Stimulated activated CD8-positive, alpha-beta memory T cell treated with anti-CD3 and anti-CD28 coated beads, Interleukin-12 subunit alpha, Interleukin-12 subunit beta, amount 100 ng/mL, for 4 hours (primary cell): ENCODE measurements around the gene PRSS38.
"Not testable (repeated sequence)": the region's sequence is repeated elsewhere in the genome, so short reads cannot be mapped to it uniquely, and the experiment has no call there.

Source experiments
- DNase-seq: peaks from one replicate; pipeline ENCODE4 v3.0.0-alpha.2; 2020; ENCODE audit warnings: low read depth

PRSS38 gene

DNA sequence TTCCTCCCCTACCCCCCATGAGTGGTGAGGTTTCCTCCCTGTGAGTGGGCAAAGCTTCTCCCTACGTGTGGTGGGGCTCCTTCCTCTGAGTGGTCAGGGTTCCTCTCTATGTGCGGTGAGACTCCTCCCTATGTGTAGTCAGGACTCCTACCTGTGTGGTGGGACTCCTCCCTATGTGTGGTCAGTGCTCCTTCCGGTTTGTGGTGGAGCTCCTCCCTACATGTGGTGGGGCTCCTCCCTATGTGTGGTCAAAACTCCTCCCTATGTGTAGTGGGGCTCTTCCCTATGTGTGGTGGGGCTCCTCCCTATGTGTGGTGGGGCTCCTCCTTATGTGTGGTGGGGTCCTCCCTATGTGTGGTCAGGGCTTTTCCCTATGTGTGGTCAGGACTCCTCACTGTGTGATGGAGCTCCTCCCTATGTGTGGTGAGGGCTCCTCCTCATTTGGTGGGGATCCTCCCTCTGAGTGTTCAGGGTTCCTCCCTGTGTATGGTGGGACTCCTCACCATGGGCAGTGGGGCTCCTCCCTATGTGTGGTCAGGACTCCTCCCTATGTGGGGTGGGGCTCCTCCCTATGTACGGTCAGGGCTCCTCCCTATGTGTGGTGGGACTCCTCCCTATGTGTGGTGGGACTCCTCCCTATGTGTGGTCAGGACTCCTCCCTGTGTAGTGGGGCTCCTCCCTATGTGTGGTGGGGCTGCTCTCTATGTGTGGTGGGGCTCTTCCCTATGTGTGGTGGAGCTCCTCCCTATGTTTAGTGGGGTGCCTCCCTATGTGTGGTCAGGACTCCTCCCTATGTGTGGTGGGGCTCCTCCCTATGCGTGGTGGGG lies 29.1 kb downstream of the PRSS38 start:
- no peak for DNase-seq

DNA sequence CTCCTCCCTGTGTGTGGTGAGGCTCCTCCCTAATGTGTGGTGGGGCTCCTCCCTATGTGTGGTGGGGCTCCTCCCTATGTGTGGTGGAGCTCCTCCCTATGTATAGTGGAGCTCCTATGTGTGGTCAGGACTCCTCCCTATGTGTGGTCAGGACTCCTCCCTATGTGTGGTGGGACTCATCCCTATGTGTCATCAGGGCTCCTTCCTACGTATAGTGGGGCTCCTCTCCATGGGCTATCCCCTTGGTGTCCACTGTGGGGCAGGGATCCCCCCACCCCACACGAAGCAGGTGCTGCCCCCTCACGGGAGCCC lies 29.6 kb downstream of the PRSS38 start:
- no peak for DNase-seq

DNA sequence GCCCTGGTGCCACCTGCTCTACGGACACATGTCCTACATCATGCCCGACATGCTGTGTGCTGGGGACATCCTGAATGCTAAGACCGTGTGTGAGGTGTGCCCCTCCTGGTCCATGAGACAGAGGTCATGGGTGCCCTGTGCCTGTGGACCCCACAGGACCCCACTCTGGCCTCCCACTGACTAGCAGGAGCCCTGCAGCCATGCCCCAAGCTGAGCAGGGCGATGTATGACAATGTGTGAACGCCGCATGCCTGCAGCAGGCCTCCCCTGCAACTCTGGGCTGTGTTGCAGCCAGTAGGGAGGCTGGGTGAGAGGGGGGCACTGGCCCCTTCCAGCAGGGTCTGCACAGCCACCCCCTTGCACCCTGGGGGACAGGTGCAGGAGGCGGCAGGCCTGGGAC lies 30.0 kb downstream of the PRSS38 start:
- DNase-seq: no peak

DNA sequence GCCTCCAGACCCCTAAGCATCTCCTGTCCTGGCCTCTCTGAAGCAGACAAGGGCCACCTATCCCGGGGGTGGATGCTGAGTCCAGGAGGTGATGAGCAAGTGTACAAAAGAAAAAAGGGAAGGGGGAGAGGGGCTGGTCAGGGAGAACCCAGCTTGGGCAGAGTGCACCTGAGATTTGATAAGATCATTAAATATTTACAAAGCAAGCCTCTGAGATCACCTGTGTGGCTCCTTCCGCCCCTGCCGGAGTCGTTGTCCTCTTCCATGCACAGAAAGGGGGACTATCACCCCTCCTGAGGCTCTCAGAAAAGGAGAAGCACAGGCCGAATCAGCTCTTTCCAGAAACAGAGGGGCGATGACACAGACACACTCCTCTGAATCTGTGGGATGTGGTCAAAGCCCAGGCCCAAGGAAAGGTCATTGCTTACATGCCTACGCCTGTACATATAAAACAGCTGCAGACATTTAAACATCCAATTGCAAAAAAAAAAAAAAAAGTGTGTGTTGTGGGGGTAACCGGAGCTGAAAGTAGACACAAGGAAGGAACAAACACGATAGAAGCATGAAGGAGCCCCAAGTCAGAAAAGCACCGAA lies 30.9 kb downstream of the PRSS38 start:
- DNase-seq: no peak

DNA sequence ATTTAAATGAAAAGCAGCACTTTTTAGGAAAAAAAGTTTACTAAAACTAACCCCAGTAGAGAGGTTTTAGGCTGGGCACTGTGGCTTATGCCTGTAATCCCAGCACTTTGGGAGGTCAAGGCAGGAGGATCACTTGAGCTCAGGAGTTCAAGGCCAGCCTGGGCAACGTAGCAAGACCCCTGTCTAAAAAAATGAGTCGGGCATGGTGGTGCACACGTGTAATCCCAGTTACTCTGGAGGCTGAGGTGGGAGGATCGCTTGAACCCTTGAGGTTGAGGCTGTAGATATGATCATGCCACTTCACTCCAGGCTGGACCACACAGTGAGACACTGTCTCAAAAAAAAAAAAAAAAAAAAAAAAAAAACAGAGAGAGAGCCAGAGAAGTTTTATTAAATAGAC lies 31.6 kb downstream of the PRSS38 start:
- not testable (repeated sequence) for DNase-seq

DNA sequence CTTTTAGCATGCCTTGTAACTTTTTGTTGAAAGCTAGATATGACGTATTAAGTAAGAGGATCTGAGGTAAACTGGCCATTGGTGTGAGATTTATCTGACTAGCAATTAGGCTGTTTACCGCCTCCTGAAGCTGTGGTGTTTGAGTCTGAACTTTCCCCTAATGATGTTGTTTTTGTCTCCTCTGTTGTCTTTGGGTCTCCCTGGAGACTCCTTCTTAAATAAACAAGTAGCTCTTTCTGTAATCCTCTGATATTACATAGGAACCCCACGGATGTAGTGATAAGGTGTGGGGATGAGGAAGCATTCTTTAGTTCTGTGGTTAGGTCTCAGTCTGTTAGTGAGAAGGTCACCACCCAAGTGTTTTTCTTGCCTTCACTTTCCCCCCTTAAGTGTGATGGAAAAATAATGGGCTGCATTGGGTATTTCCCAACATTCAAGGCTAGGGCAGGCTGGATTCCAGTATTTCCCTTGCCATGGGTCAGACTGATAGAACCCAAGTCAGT lies 33.0 kb downstream of the PRSS38 start:
- DNase-seq: no peak

DNA sequence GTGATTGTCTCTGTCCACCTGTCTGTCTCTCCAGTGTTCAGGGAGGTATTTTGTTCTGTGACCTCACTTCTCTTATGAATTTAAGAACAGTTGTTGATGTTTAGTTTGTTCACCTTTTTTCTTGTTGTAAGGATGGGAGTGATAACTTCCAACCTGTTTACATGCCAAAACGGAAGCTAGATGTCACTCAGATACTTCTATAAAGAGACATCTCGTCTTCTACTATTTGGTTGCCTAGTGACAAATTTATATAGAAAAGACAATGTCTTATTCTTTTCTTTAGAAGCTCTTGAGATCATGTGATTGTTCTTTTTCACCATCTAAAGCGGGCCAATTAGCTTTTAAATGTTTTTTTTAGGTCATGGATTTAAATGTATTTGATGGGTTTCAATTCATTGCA lies 33.8 kb downstream of the PRSS38 start:
- no peak for DNase-seq

DNA sequence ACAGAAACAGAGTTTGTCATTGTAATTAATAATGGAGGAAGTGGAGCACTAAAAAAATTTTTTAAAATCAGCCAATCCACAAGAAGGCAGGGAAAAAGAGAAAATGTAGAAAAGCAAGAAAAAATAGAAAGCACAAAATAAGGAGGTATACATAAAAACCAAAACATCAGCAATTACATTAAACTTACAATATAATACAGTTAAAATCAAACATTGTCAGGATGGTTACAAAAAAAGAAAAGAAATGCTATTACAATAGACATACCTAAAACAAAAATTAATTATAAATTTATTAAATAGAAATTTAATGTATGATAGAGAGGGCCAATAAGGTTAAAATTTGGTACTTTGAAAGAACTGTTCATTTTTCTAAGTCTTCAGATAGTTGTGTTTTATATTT lies 38.7 kb downstream of the PRSS38 start:
- DNase-seq: no peak

DNA sequence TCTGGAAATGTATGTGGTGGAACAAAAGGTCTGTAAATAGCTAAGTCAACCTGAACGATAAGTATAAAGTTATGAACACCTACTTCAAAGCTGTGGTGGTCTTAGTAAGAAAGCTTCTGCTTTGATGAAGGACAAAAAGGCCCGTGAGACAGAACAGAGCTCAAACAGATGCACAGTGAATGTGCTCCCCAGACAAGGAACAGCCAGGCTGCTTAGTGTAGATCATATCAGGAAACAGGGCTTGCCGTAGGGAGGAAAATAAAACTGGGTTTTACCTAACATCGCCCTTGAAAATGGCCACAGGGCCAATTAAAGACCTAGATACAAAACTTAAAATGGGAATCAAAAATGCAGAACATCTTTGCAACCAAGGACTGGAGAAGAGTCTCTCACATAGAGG lies 40.2 kb downstream of the PRSS38 start:
- no peak for DNase-seq

DNA sequence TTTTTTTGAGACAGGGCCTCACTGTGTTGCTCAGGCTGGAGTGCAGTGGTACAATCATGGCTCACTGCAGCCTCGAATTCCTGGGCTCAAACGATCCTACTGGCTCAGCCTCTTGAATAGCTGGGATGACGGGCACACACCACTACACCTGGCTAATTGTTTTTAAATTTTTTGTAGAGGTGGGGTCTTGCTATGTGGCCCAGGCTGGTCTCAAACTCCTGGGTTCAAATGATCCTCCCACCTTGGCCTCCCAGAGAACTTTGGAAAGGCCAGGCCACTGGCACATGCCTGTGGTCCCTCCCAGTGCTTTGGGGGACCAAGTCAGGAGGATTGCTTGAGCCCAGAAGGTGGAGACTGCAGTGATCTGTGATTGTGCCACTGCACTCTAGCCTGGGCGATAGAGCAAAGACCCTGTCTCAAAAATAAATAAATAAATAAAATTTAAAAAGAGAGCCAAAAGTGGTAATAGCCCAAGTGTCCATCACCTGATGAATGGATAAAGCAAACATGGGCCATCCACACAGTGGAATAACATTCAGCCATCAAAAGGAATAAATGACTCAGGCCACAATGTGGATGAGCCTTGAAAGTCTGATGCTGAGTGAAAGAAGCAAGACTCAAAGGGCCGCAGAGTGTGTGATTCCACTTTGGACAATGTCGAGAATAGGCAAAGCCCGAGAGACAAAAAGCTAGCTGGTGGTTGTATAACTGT lies 40.8 kb downstream of the PRSS38 start:
- DNase-seq: no peak

DNA sequence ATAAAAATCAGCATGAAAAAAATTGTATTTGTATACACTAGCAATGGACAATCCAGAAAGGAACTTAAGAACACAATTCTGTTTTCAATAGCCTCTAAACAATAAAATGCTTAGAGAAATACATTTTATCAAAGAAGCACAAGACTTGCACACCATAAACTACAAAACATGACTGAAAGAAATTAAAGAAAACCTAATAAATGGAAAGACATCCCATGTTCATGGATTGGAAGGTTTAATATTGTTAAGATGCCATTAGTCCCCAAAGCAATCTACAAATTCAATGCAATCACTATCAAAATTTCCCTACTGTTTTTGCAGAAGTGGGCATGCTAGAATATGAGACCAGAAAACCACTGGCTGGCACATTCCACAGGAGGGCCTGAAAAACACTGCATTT lies 49.4 kb downstream of the PRSS38 start:
- no peak for DNase-seq

DNA sequence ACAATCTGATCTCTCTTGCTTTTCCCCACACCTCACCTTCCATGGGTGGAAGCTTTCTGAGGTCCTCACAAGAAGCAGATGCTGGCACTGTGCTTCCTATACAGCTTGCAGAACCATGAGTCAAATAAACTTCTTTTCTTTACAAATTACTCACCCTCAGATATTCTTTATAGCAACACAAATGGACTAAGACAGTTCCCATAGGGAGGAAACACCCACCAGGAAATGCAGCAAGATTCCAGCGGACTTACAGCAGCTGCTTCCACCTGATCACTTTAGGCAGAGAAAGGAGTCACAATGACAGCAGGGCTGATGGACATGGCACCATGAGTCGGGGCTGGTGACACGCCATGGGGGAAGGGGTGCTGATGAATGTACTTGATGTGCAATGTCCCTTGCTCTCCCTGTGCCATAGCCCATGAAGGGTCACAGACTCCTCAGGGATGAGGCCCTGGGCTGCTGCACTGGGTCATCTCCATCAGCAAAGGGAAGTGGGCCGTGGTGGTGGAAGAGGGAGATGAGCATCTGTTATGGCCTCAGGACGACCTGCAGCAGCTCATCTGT lies 53.9 kb downstream of the PRSS38 start:
- DNase-seq: no peak

DNA sequence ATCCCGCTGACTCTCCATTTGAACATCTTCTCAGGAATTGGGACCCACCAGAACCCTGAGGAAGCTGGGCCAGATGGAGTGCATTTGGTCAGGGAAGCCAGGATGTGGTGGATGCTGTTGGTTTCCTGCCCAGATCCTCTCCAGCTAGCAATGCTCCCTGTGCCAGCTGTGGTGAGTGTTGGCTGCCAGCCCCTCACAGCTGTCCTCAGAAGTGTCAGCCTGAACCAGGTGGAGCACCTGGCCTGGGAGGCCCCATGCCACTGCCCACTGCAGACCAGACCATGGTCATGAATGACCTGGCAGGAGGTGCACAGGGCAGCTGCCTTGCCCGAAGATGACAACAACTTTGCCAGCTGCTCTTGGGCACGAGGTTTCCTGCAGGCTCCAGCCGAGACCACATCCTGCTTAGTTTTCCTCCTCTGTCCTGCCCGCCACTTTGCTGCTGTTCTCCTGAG lies 54.4 kb downstream of the PRSS38 start:
- DNase-seq: no peak

DNA sequence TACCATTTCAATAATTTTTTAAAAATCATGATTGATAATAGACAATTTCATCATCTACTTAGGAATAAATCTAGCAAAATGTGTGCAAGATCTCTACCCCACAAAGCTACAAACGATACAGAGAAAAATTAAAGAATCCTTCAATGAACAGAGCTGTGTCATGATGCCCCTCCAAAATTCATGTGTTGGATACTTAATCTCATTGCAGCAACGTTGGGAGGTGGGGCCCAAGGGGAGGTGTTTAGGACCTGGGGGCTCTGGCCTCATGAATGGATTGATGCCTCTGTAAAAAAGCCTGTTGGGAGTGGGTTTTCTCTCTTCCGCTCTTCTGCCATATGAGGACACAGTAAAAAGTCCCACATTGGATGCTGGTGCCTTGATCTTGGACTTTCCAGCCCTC lies 54.9 kb downstream of the PRSS38 start:
- no peak for DNase-seq

DNA sequence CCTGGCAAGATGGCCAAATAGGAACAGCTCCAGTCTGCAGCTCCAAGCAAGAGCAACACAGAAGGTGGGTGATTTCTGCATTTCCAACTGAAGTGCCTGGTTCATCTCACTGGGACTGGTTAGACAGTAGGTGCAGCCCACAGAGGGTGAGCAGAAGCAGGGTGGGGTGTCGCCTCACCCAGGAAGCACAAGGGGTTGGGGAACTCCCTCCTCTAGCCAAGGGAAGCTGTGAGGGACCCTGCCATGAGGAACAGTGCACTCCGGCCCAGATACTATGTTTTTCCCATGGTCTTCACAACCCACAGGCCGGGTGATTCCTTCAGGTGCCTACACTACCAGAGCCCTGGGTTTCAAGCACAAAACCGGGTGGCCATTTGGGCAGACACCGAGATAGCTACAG lies 56.4 kb downstream of the PRSS38 start:
- DNase-seq: not testable (repeated sequence)

DNA sequence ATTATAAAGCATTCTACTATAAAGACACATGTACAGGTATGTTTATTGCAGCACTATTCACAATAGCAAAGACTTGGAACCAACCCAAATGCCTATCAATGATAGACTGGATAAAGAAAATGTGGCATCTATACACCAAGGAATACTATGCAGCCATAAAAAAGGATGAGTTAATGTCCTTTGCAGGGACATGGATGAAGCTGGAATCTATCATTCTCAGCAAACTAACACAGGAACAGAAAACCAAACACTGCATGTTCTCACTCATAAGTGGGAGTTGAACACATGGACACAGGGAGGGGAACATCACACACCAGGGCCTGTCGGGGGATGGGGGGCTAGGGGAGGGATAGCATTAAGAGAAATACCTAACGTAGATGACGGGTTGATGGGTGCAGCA lies 62.3 kb downstream of the PRSS38 start:
- not testable (repeated sequence) for DNase-seq

DNA sequence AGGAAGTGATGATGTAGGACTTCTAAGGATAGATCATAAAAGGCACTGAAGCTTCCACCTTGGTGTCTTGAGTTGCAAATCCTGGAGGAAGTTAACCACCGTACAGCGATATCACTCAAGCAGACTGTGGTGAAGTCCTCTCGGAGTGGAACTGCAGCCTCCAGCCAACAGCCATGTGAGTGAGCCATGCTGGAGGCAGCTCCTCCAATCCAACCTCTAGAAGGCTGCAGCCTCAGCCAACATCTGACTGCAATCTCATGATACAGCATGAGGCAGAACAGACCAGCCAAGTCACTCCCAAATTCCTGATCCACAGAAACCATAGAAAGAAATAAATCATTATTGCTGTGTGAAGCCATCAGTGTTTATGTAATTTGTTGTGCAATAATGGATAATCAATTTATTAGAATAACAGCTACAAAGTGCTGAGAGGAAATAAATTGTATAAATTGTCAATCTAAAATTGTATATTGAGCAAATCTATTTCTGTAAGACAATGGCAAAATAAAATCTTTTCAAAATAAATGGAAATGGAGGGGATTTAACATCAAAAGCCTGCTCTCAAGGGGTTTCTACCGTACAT lies 65.0 kb downstream of the PRSS38 start:
- DNase-seq: no peak

DNA sequence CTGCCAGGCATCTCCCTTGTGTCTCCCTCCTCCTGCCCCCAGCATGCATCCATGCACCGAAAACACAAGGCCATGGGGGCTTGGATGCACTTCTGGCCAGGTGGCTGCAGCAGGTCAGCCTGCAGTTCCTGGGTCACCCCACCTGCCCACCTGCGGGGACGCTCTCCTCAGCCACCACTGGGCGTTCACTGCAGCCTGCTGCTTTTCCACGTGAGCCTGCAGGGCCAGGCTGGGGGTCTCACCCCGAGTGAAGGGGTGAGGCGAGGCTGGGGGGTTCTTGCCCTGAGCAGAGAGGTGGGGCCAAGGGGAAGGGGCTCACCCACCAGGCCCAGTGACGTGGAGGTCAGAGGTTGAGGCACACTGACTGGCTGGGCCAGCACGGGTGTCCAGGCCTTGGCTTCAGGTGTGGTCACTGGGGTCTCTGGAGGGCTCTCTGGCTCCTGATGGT lies 67.6 kb downstream of the PRSS38 start:
- no peak for DNase-seq

DNA sequence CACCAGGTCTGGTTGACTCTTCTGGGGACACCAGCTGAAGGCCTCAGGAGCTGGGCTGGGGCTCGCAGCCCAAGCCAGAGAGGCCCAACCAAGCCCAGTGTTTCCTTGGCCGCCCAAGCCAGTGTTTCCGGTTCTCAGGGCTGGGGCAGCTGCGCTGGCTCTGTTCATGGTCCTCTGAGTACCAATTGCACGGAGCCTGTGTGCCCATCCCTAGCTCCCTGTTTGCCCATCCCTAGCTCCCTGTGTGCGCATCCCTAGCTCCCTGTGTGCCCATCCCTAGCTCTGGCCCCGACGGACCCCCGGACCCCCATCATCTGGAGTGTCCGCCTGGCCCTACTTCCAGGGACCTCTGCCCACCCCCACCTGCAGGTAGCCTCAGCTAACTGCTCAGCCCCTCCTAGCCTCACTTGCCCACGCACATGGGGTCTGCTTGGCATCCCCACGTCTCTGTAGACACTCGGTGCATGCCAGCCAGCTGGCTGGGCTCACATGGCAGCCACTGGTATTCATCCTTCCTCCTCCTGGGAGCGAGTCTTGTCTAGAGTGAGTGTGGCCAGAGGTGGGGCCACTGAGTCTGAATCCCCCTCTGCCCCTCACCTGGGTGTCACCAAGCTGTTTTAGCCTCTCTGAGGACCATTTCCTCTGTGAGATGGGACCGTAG lies 68.3 kb downstream of the PRSS38 start:
- DNase-seq: no peak

DNA sequence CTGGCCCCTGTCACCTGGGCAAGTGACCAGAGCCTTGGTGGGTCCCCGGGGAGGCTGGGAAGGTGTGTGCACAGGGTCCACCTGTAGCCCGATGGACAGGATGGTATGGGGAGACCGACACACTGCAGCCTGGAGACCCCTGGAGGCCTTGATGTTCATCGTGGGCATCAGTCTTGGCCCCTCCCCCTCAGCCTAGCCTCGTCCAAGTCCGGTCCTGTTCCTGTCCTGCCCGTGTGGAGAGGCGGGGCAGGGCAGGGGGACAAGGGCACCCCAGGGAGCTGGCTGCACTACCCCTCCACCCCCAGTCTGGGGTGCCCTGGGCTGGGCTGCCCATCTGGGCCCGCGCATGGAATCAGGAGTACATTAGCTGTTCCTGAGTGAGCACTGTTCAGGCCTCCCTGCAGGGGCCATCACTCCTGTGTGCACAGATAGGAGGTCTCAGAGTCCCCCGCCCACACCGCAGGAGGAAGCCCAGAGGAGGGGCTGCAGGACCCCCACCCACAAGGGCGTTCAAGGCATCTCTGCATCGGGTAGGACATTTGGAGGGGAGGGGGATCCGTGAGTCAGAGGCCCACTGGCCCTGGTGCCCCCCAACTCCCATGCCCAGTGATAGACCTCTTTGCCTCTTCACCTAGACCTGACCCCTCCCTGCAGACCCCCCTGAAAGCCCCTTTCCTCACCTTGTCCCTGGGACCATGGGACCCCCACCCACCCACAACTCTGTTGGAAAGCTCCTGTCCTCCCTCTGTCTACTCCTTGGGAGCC lies 69.1 kb downstream of the PRSS38 start:
- DNase-seq: no peak

DNA sequence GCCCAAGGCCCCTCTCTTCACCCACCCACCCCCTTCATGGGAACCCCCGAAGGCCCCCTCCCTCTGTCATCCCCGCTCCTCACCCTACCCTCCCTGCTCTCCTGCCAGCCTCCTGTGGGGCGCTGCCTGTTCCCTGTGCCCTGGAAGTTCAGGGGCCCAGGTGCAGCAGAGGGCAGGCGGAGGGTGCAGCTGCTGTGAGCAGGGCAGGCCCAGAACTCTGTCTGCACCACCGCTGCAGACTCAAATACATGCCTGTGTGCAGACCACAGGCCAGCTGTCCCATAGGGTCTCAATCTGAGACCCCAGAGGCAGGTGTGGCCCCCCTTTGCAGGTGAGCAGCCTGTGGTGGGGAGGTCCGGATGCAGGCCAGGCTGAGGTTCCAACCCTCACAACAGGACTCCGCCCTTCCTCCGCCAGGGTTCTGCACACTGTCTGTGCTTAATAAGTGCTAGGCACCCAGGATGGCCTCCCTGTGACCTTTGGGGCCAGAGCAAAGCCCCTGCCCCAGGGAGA lies 69.7 kb downstream of the PRSS38 start:
- no peak for DNase-seq
